Panc1 (cell line): ENCODE measurements around the gene PROZ. TPM values are rescaled to one million over a fixed set of nuclear protein-coding genes. Genes with fewer than 3 reads are reported as not detected.

Source experiments
- ATAC-seq: fragments of 200-7000 bp; cut with Tn5 transposase; 2 replicates; pipeline ENCODE4 v1.9.1; 2020; ENCODE audit warnings: mild to moderate bottlenecking, moderate library complexity
- BruUV-seq: library from RNA; stranded (reverse); fragments of 400-500 nt; replicated peaks from 2 replicates; lab custom pipeline; 2021; lab: Mats Ljungman, UMichigan
- CTCF ChIA-PET: fragments of 300-600 bp; sonication (Branson Sonifier 250); formaldehyde crosslinking; loops from one replicate; lab custom pipeline; 2022; ENCODE audit warnings: antibody characterized with exemption; lab: Charles Lee
- POLR2A ChIA-PET: fragments of 300-600 bp; sonication (Branson Sonifier 250); formaldehyde crosslinking; loops from one replicate; lab custom pipeline; 2022; ENCODE audit warnings: antibody characterized with exemption; lab: Charles Lee
- DNase-seq: peaks from one replicate; pipeline ENCODE4 v3.0.0-alpha.2; 2010; ENCODE audit warnings: low read depth, low spot score
- H3K27ac ChIP-seq: 2 replicates; pipeline ENCODE4 v1.5.1; 2011; ENCODE audit warnings: mild to moderate bottlenecking, low read length, inconsistent platforms
- H3K27me3 ChIP-seq: fragments of 200-500 bp; sonication (Bioruptor generic); 2 replicates; pipeline ENCODE4 v1.6.0; 2014; ENCODE audit warnings: low read length, inconsistent platforms; ENCODE audit not compliant: control insufficient read depth, insufficient read depth
- H3K36me3 ChIP-seq: fragments of 200-500 bp; sonication (Bioruptor generic); 2 replicates; pipeline ENCODE4 v1.5.1; 2014; ENCODE audit warnings: inconsistent platforms, mild to moderate bottlenecking, low read length, moderate library complexity; ENCODE audit not compliant: control insufficient read depth, insufficient read depth
- H3K4me1 ChIP-seq: 2 replicates; pipeline ENCODE4 v1.5.1; 2011; ENCODE audit warnings: inconsistent platforms, mild to moderate bottlenecking, low read length, moderate library complexity; ENCODE audit not compliant: control insufficient read depth, insufficient read depth
- H3K4me3 ChIP-seq, 2 experiments: 2 replicates each; pipeline ENCODE4 v1.5.1; 2011 to 2012; ENCODE audit warnings: low read depth in 2 of 2, low read length in 2 of 2, mild to moderate bottlenecking in 2 of 2, inconsistent platforms in 1 of 2, moderate library complexity in 1 of 2
- H3K9me3 ChIP-seq: fragments of 200-500 bp; sonication (Bioruptor generic); 2 replicates; pipeline ENCODE4 v1.5.1; 2014; ENCODE audit warnings: low read depth, mild to moderate bottlenecking, inconsistent platforms, low read length, moderate library complexity; ENCODE audit not compliant: control insufficient read depth, insufficient read depth
- CTCF ChIP-seq: fragments of 450-650 bp; IDR thresholded peaks from 2 replicates; pipeline ENCODE4 v1.5.1; 2017; ENCODE audit warnings: mild to moderate bottlenecking
- POLR2AphosphoS5 ChIP-seq: IDR thresholded peaks from 2 replicates; pipeline ENCODE4 v1.6.1; 2012; ENCODE audit warnings: mild to moderate bottlenecking, low read depth, low read length, moderate library complexity
- SIN3A ChIP-seq: IDR thresholded peaks from 2 replicates; pipeline ENCODE4 v1.6.1; 2012; ENCODE audit warnings: low read depth, mild to moderate bottlenecking, low read length, moderate library complexity, borderline replicate concordance; ENCODE audit not compliant: insufficient read depth
- TCF7L2 ChIP-seq: IDR thresholded peaks from 2 replicates; pipeline ENCODE4 v1.6.1; 2011; ENCODE audit warnings: mild to moderate bottlenecking, low read depth, low read length, inconsistent platforms
- in situ Hi-C: cut with HindIII; loops from 2 replicates; pipeline ENCODE4 v1.10.0; 2016; ENCODE audit warnings: low sequenced_read_pairs, low pct_unique_long_range_greater_than_20kb
- intact Hi-C: fragments of 100-400 bp; cut with micrococcal nuclease; formaldehyde crosslinking; loops from one replicate; pipeline ENCODE4 v1.10.0; 2022; ENCODE audit not compliant: unreplicated experiment
- total RNA-seq: library from RNA; stranded (reverse); gene quantifications from one replicate; pipeline ENCODE4 v1.2.1, GENCODE V29; 2021; ENCODE audit not compliant: unreplicated experiment
- TF ChIP-seq, protein P1 (sequence below), 2 experiments: IDR thresholded peaks; 2 replicates each; pipeline ENCODE4 v1.6.1; 2011 to 2012; ENCODE audit warnings: low read depth in 2 of 2, control low read depth in 1 of 2, low read length in 1 of 2, mild to moderate bottlenecking in 1 of 2, moderate library complexity in 1 of 2; ENCODE audit not compliant: insufficient read depth in 1 of 2

The PROZ gene
- total RNA-seq, 1 experiment from 2014 or later = not detected

DNA sequence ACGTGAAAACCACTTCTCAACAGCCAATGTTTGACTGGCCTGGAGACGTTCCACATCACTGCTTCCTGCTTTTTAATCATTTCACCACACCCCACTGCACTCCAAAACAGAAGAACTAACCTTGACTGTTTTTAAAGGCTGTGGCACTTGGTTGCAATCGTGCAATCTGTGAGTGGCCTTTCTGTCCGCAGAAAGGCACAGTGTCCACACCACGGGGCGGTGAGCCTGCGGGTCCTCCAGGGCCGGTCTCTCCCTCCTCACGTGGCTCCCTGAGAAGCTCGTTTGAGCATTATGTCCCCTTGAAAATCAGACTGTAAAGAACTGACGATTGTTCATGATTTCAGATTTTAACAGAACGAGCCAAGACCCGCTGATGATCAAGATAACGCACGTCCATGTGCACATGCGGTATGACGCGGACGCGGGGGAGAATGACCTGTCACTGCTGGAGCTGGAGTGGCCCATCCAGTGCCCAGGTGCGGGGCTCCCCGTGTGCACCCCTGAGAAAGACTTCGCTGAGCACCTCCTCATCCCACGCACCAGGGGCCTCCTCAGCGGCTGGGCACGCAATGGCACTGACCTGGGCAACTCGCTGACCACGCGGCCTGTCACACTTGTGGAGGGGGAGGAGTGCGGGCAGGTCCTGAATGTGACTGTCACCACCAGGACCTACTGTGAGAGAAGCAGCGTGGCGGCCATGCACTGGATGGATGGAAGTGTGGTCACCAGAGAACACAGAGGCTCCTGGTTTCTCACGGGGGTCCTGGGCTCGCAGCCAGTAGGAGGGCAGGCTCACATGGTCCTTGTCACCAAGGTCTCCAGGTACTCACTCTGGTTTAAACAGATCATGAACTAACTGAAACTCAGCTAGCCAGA, 13.0 kb downstream of the PROZ start:
- ATAC-seq = no peak
- Histone ChIP-seq H3K4me3 (no peak overlapping the region), H3K27ac (no peak overlapping the region), H3K36me3 (no peaks in the 10 kb centered on the region; the same call in 1 of the 2 replicates), H3K4me1 (no peaks in the 10 kb centered on the region), H3K27me3 (no peaks in the 10 kb centered on the region), H3K9me3 (no peaks in the 10 kb centered on the region)
- BruUV-seq = no TSS peak
- intact Hi-C loops (no loop called here), in situ Hi-C loops (no loop called here)
- no peak for DNase-seq
- ChIA-PET POLR2A (interaction anchor here (1.0 kb wide), 1 partner anchor 15 kb away, joined by 3 read pairs; no protein-coding TSS in a partner anchor), CTCF (no interaction called here)
- TF ChIP-seq SIN3A (no peak), TCF7L2 (no peak), POLR2AphosphoS5 (no peak), CTCF (no peak)
- TF ChIP-seq, protein P1, sequence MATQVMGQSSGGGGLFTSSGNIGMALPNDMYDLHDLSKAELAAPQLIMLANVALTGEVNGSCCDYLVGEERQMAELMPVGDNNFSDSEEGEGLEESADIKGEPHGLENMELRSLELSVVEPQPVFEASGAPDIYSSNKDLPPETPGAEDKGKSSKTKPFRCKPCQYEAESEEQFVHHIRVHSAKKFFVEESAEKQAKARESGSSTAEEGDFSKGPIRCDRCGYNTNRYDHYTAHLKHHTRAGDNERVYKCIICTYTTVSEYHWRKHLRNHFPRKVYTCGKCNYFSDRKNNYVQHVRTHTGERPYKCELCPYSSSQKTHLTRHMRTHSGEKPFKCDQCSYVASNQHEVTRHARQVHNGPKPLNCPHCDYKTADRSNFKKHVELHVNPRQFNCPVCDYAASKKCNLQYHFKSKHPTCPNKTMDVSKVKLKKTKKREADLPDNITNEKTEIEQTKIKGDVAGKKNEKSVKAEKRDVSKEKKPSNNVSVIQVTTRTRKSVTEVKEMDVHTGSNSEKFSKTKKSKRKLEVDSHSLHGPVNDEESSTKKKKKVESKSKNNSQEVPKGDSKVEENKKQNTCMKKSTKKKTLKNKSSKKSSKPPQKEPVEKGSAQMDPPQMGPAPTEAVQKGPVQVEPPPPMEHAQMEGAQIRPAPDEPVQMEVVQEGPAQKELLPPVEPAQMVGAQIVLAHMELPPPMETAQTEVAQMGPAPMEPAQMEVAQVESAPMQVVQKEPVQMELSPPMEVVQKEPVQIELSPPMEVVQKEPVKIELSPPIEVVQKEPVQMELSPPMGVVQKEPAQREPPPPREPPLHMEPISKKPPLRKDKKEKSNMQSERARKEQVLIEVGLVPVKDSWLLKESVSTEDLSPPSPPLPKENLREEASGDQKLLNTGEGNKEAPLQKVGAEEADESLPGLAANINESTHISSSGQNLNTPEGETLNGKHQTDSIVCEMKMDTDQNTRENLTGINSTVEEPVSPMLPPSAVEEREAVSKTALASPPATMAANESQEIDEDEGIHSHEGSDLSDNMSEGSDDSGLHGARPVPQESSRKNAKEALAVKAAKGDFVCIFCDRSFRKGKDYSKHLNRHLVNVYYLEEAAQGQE (IDR thresholded peaks at IDR 0.05; ENCODE audit: insufficient read depth in 1 of 2, low read depth in 2 of 2, low read length in 1 of 2) = no peak

DNA sequence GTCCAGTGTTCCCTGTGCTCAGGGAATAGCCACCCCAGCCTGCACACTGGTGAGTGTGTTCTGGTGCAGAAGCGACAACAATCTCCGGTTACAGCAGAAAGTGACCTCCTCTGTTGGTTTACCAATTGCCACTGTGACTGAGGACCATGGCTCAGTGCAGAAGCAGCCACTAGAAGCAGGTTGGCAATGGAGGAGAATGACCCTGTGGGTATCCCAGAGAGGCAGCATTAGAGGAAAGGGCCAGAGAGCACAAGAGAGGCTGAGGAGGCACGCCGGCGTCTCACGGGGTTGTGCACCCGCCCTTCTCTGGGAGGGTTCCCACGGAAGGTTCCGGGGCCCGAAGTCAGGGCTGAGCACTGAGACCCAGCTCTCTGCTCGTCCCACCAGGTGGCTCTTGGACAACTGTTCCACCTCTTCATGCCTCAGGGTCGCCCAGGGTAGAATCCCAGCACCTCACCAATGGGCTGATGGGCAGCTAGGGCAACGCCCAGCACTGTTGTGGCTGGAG, 14.0 kb downstream of the PROZ start:
- in situ Hi-C loops (no loop called here), intact Hi-C loops (no loop called here)
- no TSS peak for BruUV-seq
- POLR2A ChIA-PET = interaction anchor here (1.0 kb wide), 1 partner anchor 14 kb away, joined by 3 read pairs; no protein-coding TSS in a partner anchor
- no peak overlapping the region for H3K27ac ChIP-seq
- TF ChIP-seq SIN3A = no peak
- TF ChIP-seq, protein P1 (IDR thresholded peaks at IDR 0.05; ENCODE audit: insufficient read depth in 1 of 2, low read depth in 2 of 2, low read length in 1 of 2) = no peak
- no peak for TF ChIP-seq TCF7L2
- no peak for TF ChIP-seq CTCF
- no peak for TF ChIP-seq POLR2AphosphoS5
- H3K9me3 ChIP-seq = no peaks in the 10 kb centered on the region
- H3K4me3 ChIP-seq = no peak overlapping the region
- DNase-seq (no peak), ATAC-seq (no peak)
- H3K4me1 ChIP-seq = no peaks in the 10 kb centered on the region
- CTCF ChIA-PET = no interaction called here
- no peaks in the 10 kb centered on the region for H3K27me3 ChIP-seq
- no peaks in the 10 kb centered on the region; the same call in 1 of the 2 replicates for H3K36me3 ChIP-seq
